WTC11 (cell line): Measurements from ENCODE around the gene PANX2. TPM values are rescaled to one million over a fixed set of nuclear protein-coding genes. Genes with fewer than 3 reads are reported as not detected.

Experiments used
- ATAC-seq: fragments of 200-7000 bp; cut with Tn5 transposase; 2 replicates; pipeline ENCODE4 v1.10.0; 2021; ENCODE audit warnings: mild to moderate bottlenecking, moderate library complexity
- CTCF ChIA-PET: fragments of 300-600 bp; sonication (Branson Sonifier 250); formaldehyde crosslinking; loops from one replicate; lab custom pipeline; 2021; ENCODE audit warnings: antibody characterized with exemption; lab: Charles Lee
- POLR2A ChIA-PET: fragments of 350-600 bp; sonication (Branson Sonifier 250); formaldehyde crosslinking; loops from one replicate; lab custom pipeline; 2021; ENCODE audit warnings: antibody characterized with exemption; lab: Charles Lee
- DNase-seq: peaks from one replicate; pipeline ENCODE4 v3.0.0; 2021; ENCODE audit warnings: low spot score
- H3K27ac Mint-ChIP-seq: 2 replicates; pipeline ENCODE4 v1.8.0; 2021; ENCODE audit warnings: mixed read lengths
- H3K27me3 Mint-ChIP-seq: 2 replicates; pipeline ENCODE4 v1.8.0; 2021; ENCODE audit warnings: low read depth, mild to moderate bottlenecking, moderate library complexity, mixed read lengths
- H3K36me3 Mint-ChIP-seq: 2 replicates; pipeline ENCODE4 v1.8.0; 2021; ENCODE audit warnings: mixed read lengths
- H3K4me1 Mint-ChIP-seq: 2 replicates; pipeline ENCODE4 v1.8.0; 2022; ENCODE audit warnings: mixed read lengths
- H3K4me3 Mint-ChIP-seq: 2 replicates; pipeline ENCODE4 v1.8.0; 2021; ENCODE audit warnings: mild to moderate bottlenecking, moderate library complexity, mixed read lengths
- H3K9me3 Mint-ChIP-seq: 2 replicates; pipeline ENCODE4 v1.8.0; 2021; ENCODE audit warnings: mixed read lengths
- FOXJ3 ChIP-seq: sonication (generic); formaldehyde crosslinking; IDR thresholded peaks from 2 replicates; pipeline ENCODE4 v1.9.0; 2021; ENCODE audit warnings: missing genetic modification reagents, mild to moderate bottlenecking, borderline replicate concordance
- GABPB1 ChIP-seq: sonication (generic); formaldehyde crosslinking; IDR thresholded peaks from 2 replicates; pipeline ENCODE4 v1.8.1; 2023; ENCODE audit warnings: mild to moderate bottlenecking, missing genetic modification reagents
- IRF2 ChIP-seq: sonication (generic); formaldehyde crosslinking; IDR thresholded peaks from 2 replicates; pipeline ENCODE4 v1.8.0; 2022; ENCODE audit warnings: low read depth, missing genetic modification reagents, borderline replicate concordance
- KAT7 ChIP-seq: sonication (generic); formaldehyde crosslinking; IDR thresholded peaks from 2 replicates; pipeline ENCODE4 v1.8.1; 2023; ENCODE audit warnings: missing genetic modification reagents, mild to moderate bottlenecking, borderline replicate concordance
- RORB ChIP-seq: fragments of 250-450 bp; sonication (Bioruptor Pico); IDR thresholded peaks from 2 replicates; pipeline ENCODE4 v1.9.0; 2021; ENCODE audit warnings: mild to moderate bottlenecking
- SP1 ChIP-seq: sonication (generic); formaldehyde crosslinking; conservative IDR thresholded peaks from 2 replicates; pipeline ENCODE4 v1.8.1; 2022; ENCODE audit warnings: missing genetic modification reagents
- ZBTB21 ChIP-seq: sonication (generic); formaldehyde crosslinking; IDR thresholded peaks from 2 replicates; pipeline ENCODE4 v1.8.1; 2023; ENCODE audit warnings: mild to moderate bottlenecking, missing genetic modification reagents, borderline replicate concordance
- ZNF121 ChIP-seq: sonication (generic); formaldehyde crosslinking; IDR thresholded peaks from 2 replicates; pipeline ENCODE4 v1.8.0; 2023; ENCODE audit warnings: missing genetic modification reagents
- ZNF219 ChIP-seq: sonication (generic); formaldehyde crosslinking; IDR thresholded peaks from 2 replicates; pipeline ENCODE4 v1.8.0; 2023; ENCODE audit warnings: missing genetic modification reagents, mild to moderate bottlenecking, borderline replicate concordance
- ZNF317 ChIP-seq: sonication (generic); formaldehyde crosslinking; IDR thresholded peaks from 2 replicates; pipeline ENCODE4 v1.8.1; 2023; ENCODE audit warnings: low read depth, mild to moderate bottlenecking, moderate library complexity, missing genetic modification reagents, borderline replicate concordance
- ZNF416 ChIP-seq: fragments of 250-450 bp; sonication (Bioruptor Pico); IDR thresholded peaks from 2 replicates; pipeline ENCODE4 v1.9.0; 2021; ENCODE audit warnings: mild to moderate bottlenecking, inconsistent platforms
- ZNF423 ChIP-seq: fragments of 250-450 bp; sonication (Bioruptor Pico); IDR thresholded peaks from 2 replicates; pipeline ENCODE4 v2.1.2; 2022; ENCODE audit warnings: mild to moderate bottlenecking, moderate library complexity
- total RNA-seq: library from RNA; stranded (reverse); gene quantifications from 3 replicates; pipeline ENCODE4 v1.2.3, GENCODE V29; 2021
- TF ChIP-seq, protein P1 (sequence below): fragments of 250-450 bp; sonication (Bioruptor Pico); IDR thresholded peaks from 2 replicates; pipeline ENCODE4 v1.8.0; 2021; ENCODE audit warnings: mild to moderate bottlenecking
- TF ChIP-seq, protein P2 (sequence below): sonication (generic); formaldehyde crosslinking; IDR thresholded peaks from 2 replicates; pipeline ENCODE4 v1.8.0; 2022; ENCODE audit warnings: mild to moderate bottlenecking, missing genetic modification reagents
- TF ChIP-seq, protein P3 (sequence below): sonication (generic); formaldehyde crosslinking; IDR thresholded peaks from 2 replicates; pipeline ENCODE4 v1.8.0; 2023; ENCODE audit warnings: missing genetic modification reagents, mild to moderate bottlenecking, borderline replicate concordance
- TF ChIP-seq, protein P4 (sequence below): sonication (generic); formaldehyde crosslinking; IDR thresholded peaks from 2 replicates; pipeline ENCODE4 v1.8.0; 2023; ENCODE audit warnings: mild to moderate bottlenecking, missing genetic modification reagents
- TF ChIP-seq, protein P5 (sequence below): sonication (generic); formaldehyde crosslinking; IDR thresholded peaks from 2 replicates; pipeline ENCODE4 v1.8.0; 2022; ENCODE audit warnings: mild to moderate bottlenecking, missing genetic modification reagents
- TF ChIP-seq, protein P6 (sequence below): fragments of 250-450 bp; sonication (Bioruptor Pico); conservative IDR thresholded peaks from 2 replicates; pipeline ENCODE4 v1.9.0; 2021; ENCODE audit warnings: mild to moderate bottlenecking

Gene PANX2
- total RNA-seq, 1 experiment from 2014 or later: 10.2 TPM

DNA sequence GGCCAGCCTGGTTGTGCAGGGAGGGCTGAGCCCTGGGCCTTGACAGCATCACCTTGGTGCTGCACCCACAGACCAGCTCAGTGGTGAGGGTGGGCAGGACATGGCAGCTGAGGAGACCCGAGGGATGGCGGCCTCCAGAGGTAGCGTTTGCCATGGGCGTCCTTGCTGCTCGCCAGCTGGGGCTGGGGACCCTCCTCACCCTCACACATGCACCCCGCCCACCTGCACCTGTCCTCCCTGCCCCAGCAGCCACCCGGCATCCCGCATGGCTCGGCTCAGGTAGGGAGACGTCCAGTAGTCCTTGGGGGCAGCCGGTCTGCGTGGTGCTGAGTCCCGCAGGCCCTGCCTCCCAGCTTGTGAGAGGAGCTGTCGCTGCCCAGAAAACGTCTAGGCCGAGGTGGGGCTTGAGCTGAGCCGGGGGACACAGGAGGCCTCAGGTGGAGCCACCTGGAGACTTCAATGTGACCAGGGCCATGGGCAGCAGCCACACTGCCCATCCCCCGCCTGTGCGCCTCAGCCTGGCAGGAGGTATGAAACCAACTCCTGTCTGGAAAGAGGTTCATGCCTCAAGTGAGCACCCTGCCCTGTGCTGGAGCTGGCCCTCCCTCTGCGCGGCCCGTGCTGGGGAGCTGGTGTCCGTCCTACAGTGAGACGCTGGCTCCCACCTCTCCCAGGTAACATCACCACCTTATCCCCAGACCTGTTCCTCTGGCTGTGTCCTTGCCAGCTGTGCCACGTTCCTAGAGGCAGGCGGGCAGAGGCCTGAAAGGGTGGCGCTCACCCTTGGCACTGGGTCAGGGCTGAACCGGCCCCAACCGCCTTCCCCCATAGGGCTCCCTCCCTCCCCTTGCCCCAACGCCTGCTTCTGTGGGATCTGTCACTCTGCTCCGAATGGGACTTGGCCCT, 11.9 kb downstream of the PANX2 start:
- H3K27ac Mint-ChIP-seq: no peak overlapping the region
- no peak for ATAC-seq
- DNase-seq: no peak
- POLR2A ChIA-PET: no interaction called here
- TF ChIP-seq SP1 (CRISPR knock-in tag) (no peak), ZBTB21 (no peak), ZNF121 (CRISPR knock-in tag) (no peak), ZNF423 (CRISPR knock-in tag) (no peak), KAT7 (no peak)
- TF ChIP-seq, protein P1, sequence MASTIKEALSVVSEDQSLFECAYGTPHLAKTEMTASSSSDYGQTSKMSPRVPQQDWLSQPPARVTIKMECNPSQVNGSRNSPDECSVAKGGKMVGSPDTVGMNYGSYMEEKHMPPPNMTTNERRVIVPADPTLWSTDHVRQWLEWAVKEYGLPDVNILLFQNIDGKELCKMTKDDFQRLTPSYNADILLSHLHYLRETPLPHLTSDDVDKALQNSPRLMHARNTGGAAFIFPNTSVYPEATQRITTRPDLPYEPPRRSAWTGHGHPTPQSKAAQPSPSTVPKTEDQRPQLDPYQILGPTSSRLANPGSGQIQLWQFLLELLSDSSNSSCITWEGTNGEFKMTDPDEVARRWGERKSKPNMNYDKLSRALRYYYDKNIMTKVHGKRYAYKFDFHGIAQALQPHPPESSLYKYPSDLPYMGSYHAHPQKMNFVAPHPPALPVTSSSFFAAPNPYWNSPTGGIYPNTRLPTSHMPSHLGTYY (CRISPR knock-in tag): no peak
- TF ChIP-seq, protein P2, sequence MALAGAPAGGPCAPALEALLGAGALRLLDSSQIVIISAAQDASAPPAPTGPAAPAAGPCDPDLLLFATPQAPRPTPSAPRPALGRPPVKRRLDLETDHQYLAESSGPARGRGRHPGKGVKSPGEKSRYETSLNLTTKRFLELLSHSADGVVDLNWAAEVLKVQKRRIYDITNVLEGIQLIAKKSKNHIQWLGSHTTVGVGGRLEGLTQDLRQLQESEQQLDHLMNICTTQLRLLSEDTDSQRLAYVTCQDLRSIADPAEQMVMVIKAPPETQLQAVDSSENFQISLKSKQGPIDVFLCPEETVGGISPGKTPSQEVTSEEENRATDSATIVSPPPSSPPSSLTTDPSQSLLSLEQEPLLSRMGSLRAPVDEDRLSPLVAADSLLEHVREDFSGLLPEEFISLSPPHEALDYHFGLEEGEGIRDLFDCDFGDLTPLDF (CRISPR knock-in tag): no peak
- no peaks in the 10 kb centered on the region for H3K36me3 Mint-ChIP-seq
- H3K4me1 Mint-ChIP-seq: peaks cover 6% of the 10 kb centered on the region
- H3K9me3 Mint-ChIP-seq: no peaks in the 10 kb centered on the region
- no peaks in the 10 kb centered on the region; the same call in 1 of the 2 replicates for H3K27me3 Mint-ChIP-seq
- CTCF ChIA-PET: interaction anchor here (2.2 kb wide), 1 partner anchor 8 kb away, joined by 7 read pairs; no protein-coding TSS in a partner anchor
- H3K4me3 Mint-ChIP-seq: no peak overlapping the region

DNA sequence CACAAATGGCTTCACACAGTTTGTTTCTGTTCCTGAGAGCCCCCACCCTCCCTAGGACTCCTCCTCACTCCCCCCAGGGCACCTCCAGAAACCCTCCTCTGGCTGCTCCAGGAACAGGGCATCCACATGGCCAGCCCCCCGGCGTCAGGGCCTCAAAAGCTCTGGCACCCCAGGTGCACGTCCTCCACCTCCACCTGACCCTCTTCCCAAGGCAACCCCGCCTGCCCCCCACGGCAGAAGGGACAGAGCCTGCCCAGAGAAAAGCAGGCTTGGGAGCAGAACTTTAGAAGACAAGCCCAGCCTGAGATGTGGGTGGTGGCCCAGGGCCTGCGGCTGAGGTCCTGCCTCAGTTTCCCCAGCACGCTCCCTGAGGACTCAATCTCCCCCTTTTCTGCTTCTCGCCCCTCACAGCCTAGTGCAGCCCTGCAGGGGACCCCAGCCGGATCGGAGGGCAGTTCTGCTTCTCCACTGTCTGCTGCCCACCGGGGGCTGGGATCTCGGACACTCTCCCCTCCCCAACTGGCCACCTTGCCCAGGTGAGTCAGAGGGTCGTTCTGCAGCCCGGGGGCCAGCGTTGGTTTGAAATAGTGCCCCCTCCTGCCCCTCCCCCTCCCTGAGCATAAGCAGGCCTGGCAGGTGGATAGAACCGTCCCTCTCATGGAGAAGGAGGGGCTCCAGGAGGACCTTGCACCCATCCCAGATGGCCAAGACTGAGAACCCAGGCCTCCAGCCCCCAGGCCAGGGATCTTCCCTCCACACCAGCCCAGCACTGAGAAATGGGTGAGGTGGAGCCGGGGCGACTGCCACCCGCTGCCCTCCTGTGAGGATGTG, 12.8 kb downstream of the PANX2 start:
- ATAC-seq: no peak
- H3K4me3 Mint-ChIP-seq: no peak overlapping the region; the same call in 1 of the 2 replicates
- CTCF ChIA-PET: interaction anchor here (1.2 to 1.6 kb wide), 4 partner anchors 23 to 416 kb away, joined by 4 to 5 read pairs (median 5); no protein-coding TSS in a partner anchor
- no peaks in the 10 kb centered on the region; the same call in 1 of the 2 replicates for H3K27me3 Mint-ChIP-seq
- no peak overlapping the region for H3K27ac Mint-ChIP-seq
- POLR2A ChIA-PET: no interaction called here
- H3K9me3 Mint-ChIP-seq: no peaks in the 10 kb centered on the region
- H3K36me3 Mint-ChIP-seq: no peaks in the 10 kb centered on the region
- no peak for DNase-seq
- H3K4me1 Mint-ChIP-seq: peaks cover 6% of the 10 kb centered on the region
- no peak for TF ChIP-seq IRF2 (CRISPR knock-in tag)
- no peak for TF ChIP-seq ZNF219
- no peak for TF ChIP-seq RORB (CRISPR knock-in tag)
- TF ChIP-seq, protein P3, sequence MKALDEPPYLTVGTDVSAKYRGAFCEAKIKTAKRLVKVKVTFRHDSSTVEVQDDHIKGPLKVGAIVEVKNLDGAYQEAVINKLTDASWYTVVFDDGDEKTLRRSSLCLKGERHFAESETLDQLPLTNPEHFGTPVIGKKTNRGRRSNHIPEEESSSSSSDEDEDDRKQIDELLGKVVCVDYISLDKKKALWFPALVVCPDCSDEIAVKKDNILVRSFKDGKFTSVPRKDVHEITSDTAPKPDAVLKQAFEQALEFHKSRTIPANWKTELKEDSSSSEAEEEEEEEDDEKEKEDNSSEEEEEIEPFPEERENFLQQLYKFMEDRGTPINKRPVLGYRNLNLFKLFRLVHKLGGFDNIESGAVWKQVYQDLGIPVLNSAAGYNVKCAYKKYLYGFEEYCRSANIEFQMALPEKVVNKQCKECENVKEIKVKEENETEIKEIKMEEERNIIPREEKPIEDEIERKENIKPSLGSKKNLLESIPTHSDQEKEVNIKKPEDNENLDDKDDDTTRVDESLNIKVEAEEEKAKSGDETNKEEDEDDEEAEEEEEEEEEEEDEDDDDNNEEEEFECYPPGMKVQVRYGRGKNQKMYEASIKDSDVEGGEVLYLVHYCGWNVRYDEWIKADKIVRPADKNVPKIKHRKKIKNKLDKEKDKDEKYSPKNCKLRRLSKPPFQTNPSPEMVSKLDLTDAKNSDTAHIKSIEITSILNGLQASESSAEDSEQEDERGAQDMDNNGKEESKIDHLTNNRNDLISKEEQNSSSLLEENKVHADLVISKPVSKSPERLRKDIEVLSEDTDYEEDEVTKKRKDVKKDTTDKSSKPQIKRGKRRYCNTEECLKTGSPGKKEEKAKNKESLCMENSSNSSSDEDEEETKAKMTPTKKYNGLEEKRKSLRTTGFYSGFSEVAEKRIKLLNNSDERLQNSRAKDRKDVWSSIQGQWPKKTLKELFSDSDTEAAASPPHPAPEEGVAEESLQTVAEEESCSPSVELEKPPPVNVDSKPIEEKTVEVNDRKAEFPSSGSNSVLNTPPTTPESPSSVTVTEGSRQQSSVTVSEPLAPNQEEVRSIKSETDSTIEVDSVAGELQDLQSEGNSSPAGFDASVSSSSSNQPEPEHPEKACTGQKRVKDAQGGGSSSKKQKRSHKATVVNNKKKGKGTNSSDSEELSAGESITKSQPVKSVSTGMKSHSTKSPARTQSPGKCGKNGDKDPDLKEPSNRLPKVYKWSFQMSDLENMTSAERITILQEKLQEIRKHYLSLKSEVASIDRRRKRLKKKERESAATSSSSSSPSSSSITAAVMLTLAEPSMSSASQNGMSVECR: no peak
- TF ChIP-seq FOXJ3 (CRISPR knock-in tag): no peak
- TF ChIP-seq, protein P4, sequence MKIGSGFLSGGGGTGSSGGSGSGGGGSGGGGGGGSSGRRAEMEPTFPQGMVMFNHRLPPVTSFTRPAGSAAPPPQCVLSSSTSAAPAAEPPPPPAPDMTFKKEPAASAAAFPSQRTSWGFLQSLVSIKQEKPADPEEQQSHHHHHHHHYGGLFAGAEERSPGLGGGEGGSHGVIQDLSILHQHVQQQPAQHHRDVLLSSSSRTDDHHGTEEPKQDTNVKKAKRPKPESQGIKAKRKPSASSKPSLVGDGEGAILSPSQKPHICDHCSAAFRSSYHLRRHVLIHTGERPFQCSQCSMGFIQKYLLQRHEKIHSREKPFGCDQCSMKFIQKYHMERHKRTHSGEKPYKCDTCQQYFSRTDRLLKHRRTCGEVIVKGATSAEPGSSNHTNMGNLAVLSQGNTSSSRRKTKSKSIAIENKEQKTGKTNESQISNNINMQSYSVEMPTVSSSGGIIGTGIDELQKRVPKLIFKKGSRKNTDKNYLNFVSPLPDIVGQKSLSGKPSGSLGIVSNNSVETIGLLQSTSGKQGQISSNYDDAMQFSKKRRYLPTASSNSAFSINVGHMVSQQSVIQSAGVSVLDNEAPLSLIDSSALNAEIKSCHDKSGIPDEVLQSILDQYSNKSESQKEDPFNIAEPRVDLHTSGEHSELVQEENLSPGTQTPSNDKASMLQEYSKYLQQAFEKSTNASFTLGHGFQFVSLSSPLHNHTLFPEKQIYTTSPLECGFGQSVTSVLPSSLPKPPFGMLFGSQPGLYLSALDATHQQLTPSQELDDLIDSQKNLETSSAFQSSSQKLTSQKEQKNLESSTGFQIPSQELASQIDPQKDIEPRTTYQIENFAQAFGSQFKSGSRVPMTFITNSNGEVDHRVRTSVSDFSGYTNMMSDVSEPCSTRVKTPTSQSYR (CRISPR knock-in tag): no peak
- no peak for TF ChIP-seq ZNF416 (CRISPR knock-in tag)
- TF ChIP-seq GABPB1: no peak
- TF ChIP-seq, protein P5, sequence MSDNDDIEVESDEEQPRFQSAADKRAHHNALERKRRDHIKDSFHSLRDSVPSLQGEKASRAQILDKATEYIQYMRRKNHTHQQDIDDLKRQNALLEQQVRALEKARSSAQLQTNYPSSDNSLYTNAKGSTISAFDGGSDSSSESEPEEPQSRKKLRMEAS: no peak
- TF ChIP-seq, protein P6, sequence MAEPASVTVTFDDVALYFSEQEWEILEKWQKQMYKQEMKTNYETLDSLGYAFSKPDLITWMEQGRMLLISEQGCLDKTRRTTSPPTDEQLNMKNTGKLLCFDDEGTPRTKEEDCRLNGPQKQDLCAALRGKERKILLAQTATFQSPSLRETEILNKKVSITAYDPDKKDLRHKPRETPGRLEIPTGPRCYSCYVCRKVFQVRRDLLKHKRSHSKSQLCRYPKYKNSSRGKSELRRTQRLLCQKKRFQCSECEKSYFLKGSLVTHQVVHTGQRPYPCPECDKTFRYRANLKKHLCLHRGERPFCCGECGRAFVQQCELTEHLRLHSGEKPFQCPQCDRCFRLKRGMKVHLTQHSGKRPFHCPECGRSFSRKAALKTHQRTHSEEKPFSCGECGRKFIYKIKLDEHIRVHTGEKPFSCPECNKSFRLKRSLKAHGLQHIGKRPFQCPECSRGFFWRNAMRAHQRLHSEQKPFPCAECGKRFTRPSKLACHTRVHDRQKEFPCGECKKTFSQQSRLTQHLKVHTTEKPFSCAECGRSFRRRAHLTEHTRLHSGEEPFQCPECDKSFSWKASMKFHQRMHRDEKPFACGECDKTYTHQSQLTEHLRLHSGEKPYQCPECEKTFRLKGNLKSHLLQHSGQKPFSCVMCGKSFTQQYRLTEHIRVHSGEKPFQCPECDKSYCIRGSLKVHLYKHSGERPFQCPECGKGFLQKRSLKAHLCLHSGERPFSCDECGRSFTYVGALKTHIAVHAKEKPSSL: no peak
- no peak for TF ChIP-seq ZNF317 (CRISPR knock-in tag)
